DND-41 (cell line): ENCODE results near the gene TTC9C.

ENCODE experiments used
- ATAC-seq: fragments of 200-7000 bp; cut with Tn5 transposase; 3 replicates; pipeline ENCODE4 v1.9.1; 2021; ENCODE audit warnings: low read depth; ENCODE audit not compliant: insufficient read depth
- DNase-seq: peaks from one replicate; pipeline ENCODE4 v3.0.0-alpha.2; 2020
- H2AFZ ChIP-seq: 2 replicates; pipeline ENCODE4 v1.6.0; 2012; ENCODE audit warnings: low read depth, low read length
- H3K27ac ChIP-seq: 2 replicates; pipeline ENCODE4 v1.5.1; 2012; ENCODE audit warnings: low read length, inconsistent platforms
- H3K27me3 ChIP-seq: fragments of 200-600 bp; sonication (generic); 2 replicates; pipeline ENCODE4 v1.6.0; 2012; ENCODE audit warnings: low read length, mild to moderate bottlenecking, inconsistent platforms; ENCODE audit not compliant: insufficient read depth, poor library complexity
- H3K36me3 ChIP-seq: 2 replicates; pipeline ENCODE4 v1.5.1; 2012; ENCODE audit warnings: low read length, inconsistent platforms; ENCODE audit not compliant: insufficient read depth
- H3K4me1 ChIP-seq: 2 replicates; pipeline ENCODE4 v1.5.1; 2012; ENCODE audit warnings: mild to moderate bottlenecking, low read length; ENCODE audit not compliant: insufficient read depth
- H3K4me2 ChIP-seq: 2 replicates; pipeline ENCODE4 v1.6.0; 2012; ENCODE audit warnings: mild to moderate bottlenecking, moderate library complexity, low read length, inconsistent platforms; ENCODE audit not compliant: insufficient read depth
- H3K4me3 ChIP-seq, 2 experiments: fragments of 200-600 bp in 1 of 2; shearing (Covaris generic) in 1 of 2; 2 replicates each; pipeline ENCODE4 v1.5.1; 2012 to 2016; ENCODE audit warnings: inconsistent platforms in 2 of 2, low read length in 2 of 2, mild to moderate bottlenecking in 2 of 2, low read depth in 1 of 2, moderate library complexity in 1 of 2
- H3K79me2 ChIP-seq: 2 replicates; pipeline ENCODE4 v1.6.0; 2012; ENCODE audit warnings: low read length, inconsistent platforms; ENCODE audit not compliant: insufficient read depth
- H3K9ac ChIP-seq: 2 replicates; pipeline ENCODE4 v1.6.0; 2012; ENCODE audit warnings: low read depth, mild to moderate bottlenecking, inconsistent platforms, low read length, moderate library complexity
- H3K9me3 ChIP-seq: 2 replicates; pipeline ENCODE4 v1.5.1; 2012; ENCODE audit warnings: low read length, moderate library complexity, mild to moderate bottlenecking, inconsistent platforms; ENCODE audit not compliant: insufficient read depth, severe bottlenecking
- H4K20me1 ChIP-seq: 2 replicates; pipeline ENCODE4 v1.6.0; 2012; ENCODE audit warnings: low read length; ENCODE audit not compliant: insufficient read depth
- CTCF ChIP-seq: IDR thresholded peaks from 2 replicates; pipeline ENCODE4 v1.5.1; 2012; ENCODE audit warnings: borderline replicate concordance, low read length, moderate library complexity, mild to moderate bottlenecking; ENCODE audit not compliant: poor library complexity, severe bottlenecking; ENCODE audit errors: extremely low read depth
- EZH2 ChIP-seq: IDR thresholded peaks from 3 replicates; pipeline ENCODE4 v1.6.1; 2012; ENCODE audit warnings: borderline replicate concordance, low read depth, mild to moderate bottlenecking, moderate library complexity, low read length, inconsistent platforms; ENCODE audit not compliant: severe bottlenecking

The TTC9C gene

GRCh38 chr11:62721994-62722393, 6.3 kb upstream of the TTC9C start:
- Histone ChIP-seq H3K4me3 (no peak overlapping the region), H3K9ac (no peak overlapping the region), H3K27ac (no peak overlapping the region), H3K4me1 (peaks cover 49% of the 10 kb centered on the region), H3K9me3 (no peaks in the 10 kb centered on the region), H3K36me3 (peaks cover 94% of the 10 kb centered on the region), H3K4me2 (peak overlapping the region; percentile 13; the same call in 1 of the 2 replicates), H2AFZ (no peak overlapping the region), H4K20me1 (peaks cover 37% of the 10 kb centered on the region), H3K27me3 (no peaks in the 10 kb centered on the region), H3K79me2 (peaks cover 97% of the 10 kb centered on the region)
- ATAC-seq (no peak), DNase-seq (no peak)
- TF ChIP-seq CTCF (peak; percentile 30), EZH2 (no peak)

GRCh38 chr11:62724171-62724570, 4.1 kb upstream of the TTC9C start:
- no peak for TF ChIP-seq CTCF
- TF ChIP-seq EZH2 = no peak
- H3K9me3 ChIP-seq = no peaks in the 10 kb centered on the region
- no peak overlapping the region for H2AFZ ChIP-seq
- no peak for DNase-seq
- H4K20me1 ChIP-seq = peaks cover 37% of the 10 kb centered on the region
- peak overlapping the region; percentile 74 to 93; a peak in 3 of 4 replicates for H3K4me3 ChIP-seq
- H3K27ac ChIP-seq = no peak overlapping the region; the same call in 1 of the 2 replicates
- H3K79me2 ChIP-seq = peaks cover 88% of the 10 kb centered on the region
- H3K4me1 ChIP-seq = peaks cover 40% of the 10 kb centered on the region
- H3K27me3 ChIP-seq = no peaks in the 10 kb centered on the region
- peak overlapping the region; percentile 94 for H3K9ac ChIP-seq
- ATAC-seq = no peak
- peaks cover 73% of the 10 kb centered on the region for H3K36me3 ChIP-seq
- H3K4me2 ChIP-seq = peak overlapping the region; percentile 90

GRCh38 chr11:62725646-62726045, 2.6 kb upstream of the TTC9C start:
- H3K79me2 ChIP-seq = peaks cover 88% of the 10 kb centered on the region
- no peak overlapping the region for H2AFZ ChIP-seq
- H3K4me2 ChIP-seq = peak overlapping the region; percentile 90
- no peak for DNase-seq
- TF ChIP-seq CTCF = no peak
- TF ChIP-seq EZH2 = no peak
- no peak for ATAC-seq
- peaks cover 40% of the 10 kb centered on the region for H4K20me1 ChIP-seq
- H3K27me3 ChIP-seq = no peaks in the 10 kb centered on the region
- peak overlapping the region; percentile 94 for H3K9ac ChIP-seq
- peak overlapping the region; percentile 100 for H3K27ac ChIP-seq
- peaks cover 53% of the 10 kb centered on the region for H3K4me1 ChIP-seq
- H3K4me3 ChIP-seq = peak overlapping the region; percentile 74 to 93
- no peaks in the 10 kb centered on the region for H3K9me3 ChIP-seq
- peaks cover 64% of the 10 kb centered on the region for H3K36me3 ChIP-seq
